Astrocyte of the cerebellum (primary cell): ENCODE measurements around the gene STOML2.

Experiments used
- DNase-seq: peaks from one replicate; pipeline ENCODE4 v3.0.0-alpha.2; 2011; ENCODE audit warnings: low read depth
- H3K4me3 ChIP-seq: 2 replicates; pipeline ENCODE4 v1.5.1; 2011; ENCODE audit warnings: mild to moderate bottlenecking, low read depth, low read length, moderate library complexity
- in situ Hi-C: cut with HindIII; loops from 2 replicates; pipeline ENCODE4 v1.10.0; 2017; ENCODE audit warnings: low sequenced_read_pairs
- TF ChIP-seq, protein P1 (sequence below): IDR thresholded peaks from 2 replicates; pipeline ENCODE4 v1.5.1; 2012; ENCODE audit warnings: low read length, low read depth, moderate library complexity, mild to moderate bottlenecking; ENCODE audit errors: missing control alignments

The STOML2 gene

DNA sequence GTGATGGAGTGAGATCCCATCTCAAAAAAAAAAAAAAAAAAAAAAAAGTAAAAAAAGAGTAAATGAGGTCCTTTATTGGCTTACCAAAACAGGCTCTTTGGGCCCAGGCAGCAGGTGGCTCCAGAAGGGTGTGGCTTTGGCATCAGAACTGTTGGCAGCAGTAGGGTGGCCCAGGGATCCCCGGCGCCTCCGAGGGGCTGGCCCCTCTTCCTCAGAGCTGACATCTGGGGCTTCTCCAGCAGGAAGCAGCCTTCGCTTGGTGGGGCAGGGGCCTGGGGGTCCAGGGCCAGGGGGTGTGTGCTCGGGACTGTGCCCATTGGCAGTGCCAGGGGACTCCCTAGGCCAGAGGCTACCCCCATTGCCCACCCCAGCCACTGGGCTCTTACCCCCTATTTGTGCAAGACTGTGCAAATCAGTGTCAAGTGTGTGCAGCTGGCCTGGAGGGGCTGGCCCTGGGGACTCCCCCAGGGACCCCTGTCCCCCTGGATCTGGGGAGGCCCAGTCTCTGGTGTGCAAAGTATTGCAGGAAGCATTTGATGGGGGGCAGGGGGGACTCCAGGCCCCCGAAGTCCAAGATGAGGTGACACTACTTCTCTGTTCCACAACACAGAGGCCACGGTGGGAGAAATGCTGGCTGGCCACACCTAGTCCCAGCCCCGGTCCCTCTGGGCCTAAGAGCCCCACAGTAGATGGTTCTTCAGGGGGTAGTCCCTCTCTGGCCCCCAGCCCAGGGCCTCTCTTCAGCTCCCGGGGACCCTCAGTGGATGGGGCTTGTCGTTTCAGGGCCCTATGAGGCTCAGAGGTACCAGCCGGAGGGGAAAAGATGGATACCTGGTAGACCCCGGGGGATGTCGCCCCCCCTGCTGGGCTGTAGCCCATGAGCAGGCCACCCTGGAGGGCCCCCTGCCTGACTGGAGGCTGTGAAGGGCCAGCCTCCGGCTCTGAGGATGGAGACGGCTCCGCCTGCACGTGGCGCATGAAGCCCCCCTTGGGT is 4.7 kb upstream of the STOML2 start:
- no peak overlapping the region for H3K4me3 ChIP-seq
- TF ChIP-seq, protein P1, sequence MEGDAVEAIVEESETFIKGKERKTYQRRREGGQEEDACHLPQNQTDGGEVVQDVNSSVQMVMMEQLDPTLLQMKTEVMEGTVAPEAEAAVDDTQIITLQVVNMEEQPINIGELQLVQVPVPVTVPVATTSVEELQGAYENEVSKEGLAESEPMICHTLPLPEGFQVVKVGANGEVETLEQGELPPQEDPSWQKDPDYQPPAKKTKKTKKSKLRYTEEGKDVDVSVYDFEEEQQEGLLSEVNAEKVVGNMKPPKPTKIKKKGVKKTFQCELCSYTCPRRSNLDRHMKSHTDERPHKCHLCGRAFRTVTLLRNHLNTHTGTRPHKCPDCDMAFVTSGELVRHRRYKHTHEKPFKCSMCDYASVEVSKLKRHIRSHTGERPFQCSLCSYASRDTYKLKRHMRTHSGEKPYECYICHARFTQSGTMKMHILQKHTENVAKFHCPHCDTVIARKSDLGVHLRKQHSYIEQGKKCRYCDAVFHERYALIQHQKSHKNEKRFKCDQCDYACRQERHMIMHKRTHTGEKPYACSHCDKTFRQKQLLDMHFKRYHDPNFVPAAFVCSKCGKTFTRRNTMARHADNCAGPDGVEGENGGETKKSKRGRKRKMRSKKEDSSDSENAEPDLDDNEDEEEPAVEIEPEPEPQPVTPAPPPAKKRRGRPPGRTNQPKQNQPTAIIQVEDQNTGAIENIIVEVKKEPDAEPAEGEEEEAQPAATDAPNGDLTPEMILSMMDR = no peak
- in situ Hi-C loops = no loop called here
- DNase-seq = no peak

DNA sequence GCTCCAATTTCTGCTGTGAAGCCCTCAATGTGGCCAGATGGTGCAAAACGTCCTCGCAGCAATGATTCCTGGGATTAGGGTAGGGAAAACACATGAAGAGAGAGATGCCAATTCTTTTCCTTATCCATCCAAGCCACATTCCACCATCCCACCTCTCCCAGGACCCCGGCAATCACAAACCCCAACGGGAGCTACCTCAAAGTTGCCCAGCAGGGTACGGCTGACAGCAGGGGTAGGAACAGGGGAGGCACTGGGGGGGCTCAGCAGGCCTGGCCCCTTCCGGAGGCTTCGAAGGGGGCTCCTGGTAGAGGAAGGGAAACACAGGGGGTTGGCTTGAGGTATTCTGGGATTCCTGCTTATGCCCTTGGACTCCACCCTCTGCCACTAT is 3.4 kb upstream of the STOML2 start:
- in situ Hi-C loops = no loop called here
- TF ChIP-seq, protein P1 = no peak
- DNase-seq = no peak
- no peak overlapping the region for H3K4me3 ChIP-seq

- DNase-seq = no peak
- TF ChIP-seq, protein P1 = no peak
- no peak overlapping the region for H3K4me3 ChIP-seq
- in situ Hi-C loops = no loop called here
These were observed 2.8 kb upstream of the STOML2 start for GRCh38 chr9:35105571-35106342.

DNA sequence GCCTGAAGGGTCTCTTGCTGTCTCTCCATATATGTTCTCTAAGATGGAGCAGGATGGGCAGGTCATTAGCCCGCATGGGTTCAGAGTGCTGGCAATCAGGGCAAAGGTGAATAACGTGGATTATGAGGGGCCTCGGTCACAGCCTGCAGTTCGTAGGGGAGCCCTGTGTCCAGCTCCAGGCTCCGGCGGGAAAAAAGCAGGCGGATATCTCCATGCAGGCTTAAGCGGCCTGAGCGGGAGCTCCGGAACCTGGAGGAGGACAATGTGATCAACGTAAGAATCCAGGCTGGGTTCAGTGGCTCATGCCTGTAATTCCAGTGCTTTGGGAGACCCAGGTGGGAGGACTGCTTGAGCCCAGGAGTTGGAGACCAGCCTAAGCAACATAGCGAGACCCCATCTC is 2.2 kb upstream of the STOML2 start:
- in situ Hi-C loops = no loop called here
- DNase-seq = no peak
- TF ChIP-seq, protein P1 = no peak

DNA sequence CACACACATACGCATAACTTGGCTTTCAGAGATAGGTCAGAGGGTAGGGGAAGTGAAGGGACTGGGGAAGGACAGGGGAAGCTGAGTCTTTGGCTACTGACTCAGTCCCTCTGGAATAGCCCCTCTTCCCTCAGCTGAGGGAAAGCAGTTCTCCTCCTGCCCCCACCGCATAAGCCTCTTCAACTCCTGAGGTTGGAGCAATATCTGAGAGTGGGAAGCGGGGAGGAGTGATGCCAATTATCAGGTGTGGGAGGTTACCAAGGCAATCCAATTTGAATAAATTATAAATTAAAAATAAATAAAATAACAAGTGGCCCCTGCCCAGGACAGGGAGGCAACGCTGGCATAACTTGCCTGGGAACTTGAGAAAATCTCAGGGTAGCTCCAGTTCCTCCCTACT is 1.7 kb upstream of the STOML2 start:
- in situ Hi-C loops = no loop called here
- no peak for DNase-seq
- TF ChIP-seq, protein P1 = no peak
- no peak overlapping the region for H3K4me3 ChIP-seq

More for the DNA sequence above, 2.2 kb upstream of the STOML2 start:
- no peak overlapping the region for H3K4me3 ChIP-seq

GRCh38 chr9:35103660-35104191 is 795 bp upstream of the STOML2 start:
- TF ChIP-seq, protein P1 = no peak
- no peak for DNase-seq
- peak overlapping the region; percentile 76 for H3K4me3 ChIP-seq
- in situ Hi-C loops = no loop called here
